ENCODE results near the gene PWWP3B.

The PWWP3B gene

GRCh38 chrX:106168107-106168506 is at the start of gene PWWP3B:
Gene PWWP3B (plus strand): TSS chrX:106168305. CDS start chrX:106205433, 37,128 bp downstream.
- TF ChIP-seq GATA2 (IDR thresholded peaks at IDR 0.05; ENCODE audit: low read depth, low read length) = no peak
- TF ChIP-seq GATA3 (IDR thresholded peaks at IDR 0.05; ENCODE audit: low read depth, low read length) = no peak

GRCh38 chrX:106139048-106139447 is 29.1 kb upstream of the PWWP3B start:
- TF ChIP-seq GATA3 (IDR thresholded peaks at IDR 0.05; ENCODE audit: low read depth, low read length) (no peak), GATA2 (IDR thresholded peaks at IDR 0.05; ENCODE audit: low read depth, low read length) (no peak)

GRCh38 chrX:106144755-106145639 is 23.1 kb upstream of the PWWP3B start:
- TF ChIP-seq GATA3 (IDR thresholded peaks at IDR 0.05; ENCODE audit: low read depth, low read length) = no peak
- no peak for TF ChIP-seq GATA2 (IDR thresholded peaks at IDR 0.05; ENCODE audit: low read depth, low read length)

- no peak for TF ChIP-seq GATA3 (IDR thresholded peaks at IDR 0.05; ENCODE audit: low read depth, low read length)
- TF ChIP-seq GATA2 (IDR thresholded peaks at IDR 0.05; ENCODE audit: low read depth, low read length) = no peak
Observed at GRCh38 chrX:106150701-106151100, 17.4 kb upstream of the PWWP3B start.

- TF ChIP-seq GATA2 (IDR thresholded peaks at IDR 0.05; ENCODE audit: low read depth, low read length) (no peak), GATA3 (IDR thresholded peaks at IDR 0.05; ENCODE audit: low read depth, low read length) (no peak)
Observed at GRCh38 chrX:106159861-106160282, 8.2 kb upstream of the PWWP3B start.

- TF ChIP-seq GATA3 (IDR thresholded peaks at IDR 0.05; ENCODE audit: low read depth, low read length) = no peak
- no peak for TF ChIP-seq GATA2 (IDR thresholded peaks at IDR 0.05; ENCODE audit: low read depth, low read length)
Observed at GRCh38 chrX:106170318-106170717, 2.2 kb downstream of the PWWP3B start.

GRCh38 chrX:106171293-106171820 is 3.3 kb downstream of the PWWP3B start:
- no peak for TF ChIP-seq GATA2 (IDR thresholded peaks at IDR 0.05; ENCODE audit: low read depth, low read length)
- no peak for TF ChIP-seq GATA3 (IDR thresholded peaks at IDR 0.05; ENCODE audit: low read depth, low read length)

- TF ChIP-seq GATA2 (IDR thresholded peaks at IDR 0.05; ENCODE audit: low read depth, low read length) = no peak
- TF ChIP-seq GATA3 (IDR thresholded peaks at IDR 0.05; ENCODE audit: low read depth, low read length) = no peak
Observed at GRCh38 chrX:106177106-106177981, 9.2 kb downstream of the PWWP3B start.

GRCh38 chrX:106177982-106178321 is 9.8 kb downstream of the PWWP3B start:
- TF ChIP-seq GATA2 (IDR thresholded peaks at IDR 0.05; ENCODE audit: low read depth, low read length) = no peak
- TF ChIP-seq GATA3 (IDR thresholded peaks at IDR 0.05; ENCODE audit: low read depth, low read length) = no peak

- no peak for TF ChIP-seq GATA2 (IDR thresholded peaks at IDR 0.05; ENCODE audit: low read depth, low read length)
- TF ChIP-seq GATA3 (IDR thresholded peaks at IDR 0.05; ENCODE audit: low read depth, low read length) = no peak
Observed at GRCh38 chrX:106178826-106179225, 10.7 kb downstream of the PWWP3B start.

GRCh38 chrX:106201502-106202178 is 33.5 kb downstream of the PWWP3B start:
- no peak for TF ChIP-seq GATA3 (IDR thresholded peaks at IDR 0.05; ENCODE audit: low read depth, low read length)
- TF ChIP-seq GATA2 (IDR thresholded peaks at IDR 0.05; ENCODE audit: low read depth, low read length) = no peak

- TF ChIP-seq GATA2 (IDR thresholded peaks at IDR 0.05; ENCODE audit: low read depth, low read length) (no peak), GATA3 (IDR thresholded peaks at IDR 0.05; ENCODE audit: low read depth, low read length) (no peak)
Observed at GRCh38 chrX:106203315-106203714, 35.2 kb downstream of the PWWP3B start.

- TF ChIP-seq GATA3 (IDR thresholded peaks at IDR 0.05; ENCODE audit: low read depth, low read length) (no peak), GATA2 (IDR thresholded peaks at IDR 0.05; ENCODE audit: low read depth, low read length) (no peak)
Observed at GRCh38 chrX:106208154-106208553, 40.0 kb downstream of the PWWP3B start.

Data from SH-SY5Y (cell line).